GM12872 (cell line): Measurements from ENCODE around the gene PHF11.
A peak's percentile ranks its signal among the peaks of the same experiment; 100 is the strongest.

ENCODE experiments used
- TF ChIP-seq, protein P1 (sequence below): IDR thresholded peaks from 3 replicates; pipeline ENCODE4 v1.5.1; 2011; ENCODE audit warnings: low read depth, mild to moderate bottlenecking, low read length, moderate library complexity; ENCODE audit not compliant: insufficient read depth

The PHF11 gene

DNA sequence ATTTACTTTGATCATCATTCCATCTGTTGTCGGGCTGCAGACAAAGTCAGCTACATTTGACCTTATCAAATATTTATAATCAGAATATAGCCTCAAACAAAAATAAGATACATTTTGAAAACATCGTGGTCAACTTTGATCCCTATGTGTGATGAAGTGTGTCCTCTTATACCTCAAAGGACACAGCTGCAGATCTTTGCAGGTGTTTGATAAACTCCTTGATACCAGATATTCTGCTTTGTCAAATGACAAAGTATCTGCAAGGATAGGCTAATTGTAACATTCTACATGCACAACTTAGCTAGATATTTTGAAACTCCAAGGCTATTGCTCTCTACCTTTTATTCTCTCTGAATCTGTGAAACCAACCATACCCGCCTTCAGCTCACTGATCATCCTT is 44.0 kb downstream of the PHF11 start:
- TF ChIP-seq, protein P1, sequence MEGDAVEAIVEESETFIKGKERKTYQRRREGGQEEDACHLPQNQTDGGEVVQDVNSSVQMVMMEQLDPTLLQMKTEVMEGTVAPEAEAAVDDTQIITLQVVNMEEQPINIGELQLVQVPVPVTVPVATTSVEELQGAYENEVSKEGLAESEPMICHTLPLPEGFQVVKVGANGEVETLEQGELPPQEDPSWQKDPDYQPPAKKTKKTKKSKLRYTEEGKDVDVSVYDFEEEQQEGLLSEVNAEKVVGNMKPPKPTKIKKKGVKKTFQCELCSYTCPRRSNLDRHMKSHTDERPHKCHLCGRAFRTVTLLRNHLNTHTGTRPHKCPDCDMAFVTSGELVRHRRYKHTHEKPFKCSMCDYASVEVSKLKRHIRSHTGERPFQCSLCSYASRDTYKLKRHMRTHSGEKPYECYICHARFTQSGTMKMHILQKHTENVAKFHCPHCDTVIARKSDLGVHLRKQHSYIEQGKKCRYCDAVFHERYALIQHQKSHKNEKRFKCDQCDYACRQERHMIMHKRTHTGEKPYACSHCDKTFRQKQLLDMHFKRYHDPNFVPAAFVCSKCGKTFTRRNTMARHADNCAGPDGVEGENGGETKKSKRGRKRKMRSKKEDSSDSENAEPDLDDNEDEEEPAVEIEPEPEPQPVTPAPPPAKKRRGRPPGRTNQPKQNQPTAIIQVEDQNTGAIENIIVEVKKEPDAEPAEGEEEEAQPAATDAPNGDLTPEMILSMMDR: no peak

DNA sequence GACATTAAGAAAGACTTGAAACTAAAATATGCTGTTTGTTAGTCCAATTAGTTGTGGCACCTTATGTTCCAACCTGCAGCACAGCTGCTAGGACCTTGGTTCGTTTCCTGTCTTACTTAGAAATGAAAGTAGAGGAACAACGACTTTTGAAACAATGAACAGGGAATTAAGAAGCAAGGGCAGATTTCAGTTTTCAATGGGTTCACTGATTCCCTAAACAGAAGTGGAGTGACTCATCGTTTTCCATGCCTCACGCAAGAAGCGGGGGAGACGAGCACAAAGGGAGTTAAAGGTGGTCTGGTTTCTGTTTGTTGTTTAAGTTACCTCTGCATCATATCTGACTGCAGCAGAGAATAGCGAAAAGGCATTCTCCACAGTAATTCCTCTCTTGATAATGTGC is 44.8 kb downstream of the PHF11 start:
- TF ChIP-seq, protein P1: no peak

DNA sequence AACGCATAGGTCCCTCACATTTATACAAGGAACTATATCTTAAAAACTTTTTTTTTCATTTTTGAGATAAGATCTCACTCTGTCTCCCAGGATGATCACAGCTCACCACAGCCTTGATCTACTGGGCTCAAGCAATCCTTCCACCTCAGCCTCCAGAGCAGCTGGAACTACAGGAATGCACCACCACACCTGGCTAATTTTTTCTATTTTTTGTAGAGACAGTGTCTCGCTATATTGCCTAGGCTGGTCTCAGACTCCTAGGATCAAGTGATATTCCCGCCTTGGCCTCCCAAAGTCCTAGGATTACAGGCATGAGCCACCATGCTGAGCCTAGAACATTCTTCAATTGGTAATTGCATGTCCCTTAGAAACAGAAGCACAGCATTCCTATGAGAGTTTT is 47.9 kb downstream of the PHF11 start:
- TF ChIP-seq, protein P1: no peak

DNA sequence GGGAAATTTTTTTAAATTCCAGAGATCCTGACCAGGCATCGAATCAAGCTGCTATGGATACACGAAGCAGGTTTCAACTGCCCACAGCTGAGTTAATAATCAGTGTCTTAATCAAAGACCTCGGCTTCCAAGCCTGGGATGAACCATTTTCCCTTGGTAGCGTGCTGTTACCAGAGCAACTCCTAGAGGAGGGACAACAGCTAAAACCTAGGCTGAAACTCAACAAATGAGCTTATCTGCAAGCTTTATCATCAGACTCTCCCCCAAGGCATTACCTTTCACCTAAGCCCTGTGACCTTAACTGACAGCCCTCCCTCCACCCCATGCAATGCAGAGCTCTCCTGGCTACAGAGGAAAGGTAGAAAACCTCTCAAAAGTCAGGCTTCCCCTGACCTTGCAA is 49.9 kb downstream of the PHF11 start:
- TF ChIP-seq, protein P1: no peak

DNA sequence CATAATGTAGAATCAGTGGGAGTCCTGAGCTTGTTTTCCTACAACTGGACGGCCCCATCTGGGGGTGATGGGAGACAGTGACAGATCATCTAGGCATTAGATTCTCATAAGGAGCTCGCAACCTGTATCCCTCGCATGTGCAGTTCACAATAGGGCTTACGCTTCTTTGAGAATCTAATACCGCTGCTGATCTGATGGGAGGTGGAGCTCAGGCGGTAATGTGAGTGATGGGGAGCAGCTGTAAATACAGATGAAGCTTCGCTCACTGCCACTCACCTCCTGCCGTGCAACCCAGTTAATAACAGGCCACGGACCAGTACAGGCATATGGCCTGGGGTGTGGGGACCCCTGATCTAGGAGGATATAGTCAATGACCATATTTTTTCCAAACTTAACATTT is 50.8 kb downstream of the PHF11 start:
- TF ChIP-seq, protein P1: no peak

DNA sequence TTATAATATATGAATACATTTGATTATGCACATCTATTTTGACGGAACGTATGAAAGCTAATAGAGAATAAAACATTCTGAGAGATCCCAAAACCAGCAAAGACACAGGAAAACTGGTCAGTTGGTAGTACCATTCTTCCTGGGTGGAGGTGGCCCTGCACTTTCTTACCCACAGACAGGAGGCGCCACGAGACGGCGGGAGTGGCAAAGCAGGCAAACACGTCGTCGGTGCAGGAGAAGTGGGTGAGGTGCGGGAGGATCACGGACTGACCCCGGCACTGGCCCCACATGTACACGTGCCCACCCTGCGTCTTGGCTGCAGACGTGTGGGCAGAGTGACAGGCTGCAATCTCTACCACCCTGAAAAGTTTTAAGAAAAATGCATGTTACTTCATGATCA is 53.5 kb downstream of the PHF11 start:
- TF ChIP-seq, protein P1: 0 out of 3 replicates have a peak, but pooled peaks have one; percentile 9

DNA sequence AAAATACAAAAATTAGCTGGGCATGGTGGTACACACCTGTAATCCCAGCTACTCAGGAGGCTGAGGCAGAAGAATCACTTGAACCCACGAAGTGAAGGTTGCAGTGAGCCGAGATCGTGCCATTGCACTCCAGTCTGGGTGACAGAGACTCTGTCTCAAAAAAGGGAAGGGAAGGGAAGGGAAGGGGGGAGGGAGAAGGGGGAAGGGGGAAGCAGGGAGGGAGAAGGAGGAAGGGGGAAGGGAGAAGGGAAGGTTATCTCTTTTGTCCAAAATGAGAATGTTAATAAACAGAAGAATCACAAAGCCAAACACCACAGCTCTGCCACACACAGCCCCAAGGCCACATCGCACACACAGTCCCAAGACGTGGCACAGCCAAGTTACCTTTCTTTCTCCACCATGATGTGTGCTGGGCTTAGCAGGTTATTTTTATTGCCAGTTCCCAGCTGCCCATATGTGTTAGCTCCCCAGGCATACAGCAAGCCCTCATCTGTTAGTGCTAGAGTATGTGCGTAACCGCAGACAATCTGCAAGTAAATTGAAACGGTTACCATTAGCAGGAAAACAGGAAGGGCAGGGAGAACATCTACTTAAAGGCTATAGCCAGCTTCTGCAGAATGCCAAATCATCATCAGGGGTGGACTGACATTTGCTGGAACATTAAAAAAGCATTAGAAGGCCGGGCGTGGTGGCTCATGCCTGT is 55.3 kb downstream of the PHF11 start:
- TF ChIP-seq, protein P1: no peak

DNA sequence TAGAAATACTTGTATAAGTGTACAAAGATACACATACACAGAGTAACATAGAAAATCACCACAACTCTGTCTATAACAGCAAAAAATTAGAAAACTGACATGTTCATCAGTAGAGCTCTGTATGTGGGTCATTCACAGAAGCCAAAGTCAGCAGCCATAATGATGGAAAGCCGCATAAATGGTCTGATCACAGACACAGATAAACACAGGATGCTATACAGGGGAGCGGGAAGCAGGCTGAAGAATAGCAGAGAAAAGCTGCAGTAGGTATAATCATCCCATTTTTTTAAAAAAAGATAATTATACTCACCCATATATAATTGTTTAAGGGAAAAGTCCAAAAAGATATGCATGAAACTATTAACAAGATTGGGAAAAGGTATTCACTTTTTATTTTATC is 58.1 kb downstream of the PHF11 start:
- TF ChIP-seq, protein P1: no peak
